ENCODE data around the gene VRK3.
"Not testable (repeated sequence)": the region's sequence is repeated elsewhere in the genome, so short reads cannot be mapped to it uniquely, and the experiment has no call there.

Gene VRK3

GRCh38 chr19:50025022-50025793, at the start of gene VRK3:
Gene VRK3, minus strand, starts transcription at chr19:50025372. Its CDS starts 9,210 bp downstream, at chr19:50016162.
- DNase-seq: peak; percentile 91 to 99

- DNase-seq: not testable (repeated sequence)
Observed at GRCh38 chr19:50068382-50068781, 43.2 kb upstream of the VRK3 start.

GRCh38 chr19:50067575-50067974, 42.4 kb upstream of the VRK3 start:
- DNase-seq: no peak

GRCh38 chr19:50065938-50066337, 40.8 kb upstream of the VRK3 start:
- DNase-seq: no peak

- no peak for DNase-seq
Observed at GRCh38 chr19:50061650-50062049, 36.5 kb upstream of the VRK3 start.

GRCh38 chr19:50060107-50060506, 34.9 kb upstream of the VRK3 start:
- no peak for DNase-seq

GRCh38 chr19:50059045-50059444, 33.9 kb upstream of the VRK3 start:
- no peak for DNase-seq

- no peak for DNase-seq
Observed at GRCh38 chr19:50058425-50058824, 33.3 kb upstream of the VRK3 start.

- DNase-seq: no peak
Observed at GRCh38 chr19:50053119-50053518, 27.9 kb upstream of the VRK3 start.

- no peak for DNase-seq
Observed at GRCh38 chr19:50051964-50052363, 26.8 kb upstream of the VRK3 start.

GRCh38 chr19:50051228-50051895, 26.2 kb upstream of the VRK3 start:
- DNase-seq: not testable (repeated sequence)

- peak; percentile 83 to 93 for DNase-seq
Observed at GRCh38 chr19:50050406-50051227, 25.4 kb upstream of the VRK3 start.

GRCh38 chr19:50047671-50048070, 22.5 kb upstream of the VRK3 start:
- DNase-seq: no peak

GRCh38 chr19:50046649-50047503, 21.7 kb upstream of the VRK3 start:
- peak; percentile 46 to 52 for DNase-seq

GRCh38 chr19:50044922-50045321, 19.8 kb upstream of the VRK3 start:
- no peak for DNase-seq

GRCh38 chr19:50043967-50044366, 18.8 kb upstream of the VRK3 start:
- DNase-seq: no peak

- no peak for DNase-seq
Observed at GRCh38 chr19:50042363-50043024, 17.3 kb upstream of the VRK3 start.

- no peak for DNase-seq
Observed at GRCh38 chr19:50040967-50041366, 15.8 kb upstream of the VRK3 start.

GRCh38 chr19:50039968-50040367, 14.8 kb upstream of the VRK3 start:
- no peak for DNase-seq

GRCh38 chr19:50036908-50037307, 11.7 kb upstream of the VRK3 start:
- DNase-seq: no peak

GRCh38 chr19:50030937-50031336, 5.8 kb upstream of the VRK3 start:
- no peak for DNase-seq

- no peak for DNase-seq
Observed at GRCh38 chr19:50030225-50030624, 5.1 kb upstream of the VRK3 start.

All from stimulated activated CD4-positive, alpha-beta T cell treated with anti-CD3 and anti-CD28 coated beads, Interleukin-4, amount 100 ng/mL, for 4 hours (primary cell).